Smooth muscle cell of the brain vasculature (primary cell): Measurements from ENCODE around the gene PROM1.

Source experiments
- DNase-seq: peaks from one replicate; pipeline ENCODE4 v3.0.0-alpha.2; 2012; ENCODE audit warnings: low read depth, low spot score

PROM1 gene

GRCh38 chr4:16083241-16084191 is at the start of gene PROM1:
Gene PROM1 (minus strand): TSS chr4:16084023. CDS start chr4:16075906, 8,117 bp downstream.
- no peak for DNase-seq

- DNase-seq = no peak
Observed at GRCh38 chr4:16133406-16133805, 49.6 kb upstream of the PROM1 start.

GRCh38 chr4:16131293-16131692 is 47.5 kb upstream of the PROM1 start:
- DNase-seq = no peak

- no peak for DNase-seq
Observed at GRCh38 chr4:16129336-16129735, 45.5 kb upstream of the PROM1 start.

GRCh38 chr4:16126714-16127113 is 42.9 kb upstream of the PROM1 start:
- no peak for DNase-seq

GRCh38 chr4:16125571-16126445 is 42.0 kb upstream of the PROM1 start:
- DNase-seq = no peak

- no peak for DNase-seq
Observed at GRCh38 chr4:16124232-16124631, 40.4 kb upstream of the PROM1 start.

GRCh38 chr4:16123356-16124084 is 39.7 kb upstream of the PROM1 start:
- no peak for DNase-seq

GRCh38 chr4:16122784-16123183 is 39.0 kb upstream of the PROM1 start:
- no peak for DNase-seq

- no peak for DNase-seq
Observed at GRCh38 chr4:16122308-16122711, 38.5 kb upstream of the PROM1 start.

GRCh38 chr4:16120720-16121119 is 36.9 kb upstream of the PROM1 start:
- no peak for DNase-seq

GRCh38 chr4:16119981-16120380 is 36.2 kb upstream of the PROM1 start:
- DNase-seq = no peak

GRCh38 chr4:16118090-16118489 is 34.3 kb upstream of the PROM1 start:
- no peak for DNase-seq

GRCh38 chr4:16117164-16117563 is 33.3 kb upstream of the PROM1 start:
- no peak for DNase-seq

GRCh38 chr4:16116493-16116990 is 32.7 kb upstream of the PROM1 start:
- no peak for DNase-seq

- DNase-seq = no peak
Observed at GRCh38 chr4:16116019-16116418, 32.2 kb upstream of the PROM1 start.

GRCh38 chr4:16114546-16114945 is 30.7 kb upstream of the PROM1 start:
- DNase-seq = no peak

GRCh38 chr4:16113741-16114140 is 29.9 kb upstream of the PROM1 start:
- no peak for DNase-seq

GRCh38 chr4:16111533-16111932 is 27.7 kb upstream of the PROM1 start:
- no peak for DNase-seq

- DNase-seq = no peak
Observed at GRCh38 chr4:16110661-16111290, 27.0 kb upstream of the PROM1 start.

- no peak for DNase-seq
Observed at GRCh38 chr4:16110199-16110598, 26.4 kb upstream of the PROM1 start.
